ENCODE measurements around the gene OR5B3.

OR5B3 gene

DNA sequence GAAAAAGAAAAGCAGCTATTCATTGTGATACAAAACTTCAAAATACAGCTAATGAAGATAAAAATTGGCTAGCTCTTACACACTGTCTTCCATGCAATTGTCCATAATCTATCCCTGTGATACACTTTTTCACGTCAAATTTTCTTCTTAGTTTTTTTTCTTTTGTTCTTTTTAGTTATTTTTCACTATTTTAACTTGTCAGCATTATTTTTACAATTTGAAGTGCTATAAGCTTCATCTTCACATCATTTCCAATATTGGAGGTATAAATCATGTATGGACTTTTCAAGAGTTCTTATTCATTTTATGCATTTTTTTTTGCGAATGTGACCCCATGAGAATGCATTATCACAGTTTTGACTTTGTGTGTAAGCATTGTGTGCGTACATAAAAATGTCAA is 51.9 kb downstream of the OR5B3 start:
- TF ChIP-seq, protein P1, sequence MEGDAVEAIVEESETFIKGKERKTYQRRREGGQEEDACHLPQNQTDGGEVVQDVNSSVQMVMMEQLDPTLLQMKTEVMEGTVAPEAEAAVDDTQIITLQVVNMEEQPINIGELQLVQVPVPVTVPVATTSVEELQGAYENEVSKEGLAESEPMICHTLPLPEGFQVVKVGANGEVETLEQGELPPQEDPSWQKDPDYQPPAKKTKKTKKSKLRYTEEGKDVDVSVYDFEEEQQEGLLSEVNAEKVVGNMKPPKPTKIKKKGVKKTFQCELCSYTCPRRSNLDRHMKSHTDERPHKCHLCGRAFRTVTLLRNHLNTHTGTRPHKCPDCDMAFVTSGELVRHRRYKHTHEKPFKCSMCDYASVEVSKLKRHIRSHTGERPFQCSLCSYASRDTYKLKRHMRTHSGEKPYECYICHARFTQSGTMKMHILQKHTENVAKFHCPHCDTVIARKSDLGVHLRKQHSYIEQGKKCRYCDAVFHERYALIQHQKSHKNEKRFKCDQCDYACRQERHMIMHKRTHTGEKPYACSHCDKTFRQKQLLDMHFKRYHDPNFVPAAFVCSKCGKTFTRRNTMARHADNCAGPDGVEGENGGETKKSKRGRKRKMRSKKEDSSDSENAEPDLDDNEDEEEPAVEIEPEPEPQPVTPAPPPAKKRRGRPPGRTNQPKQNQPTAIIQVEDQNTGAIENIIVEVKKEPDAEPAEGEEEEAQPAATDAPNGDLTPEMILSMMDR (IDR thresholded peaks at IDR 0.05): no peak

All from LNCAP (cell line).